Sciatic nerve (tissue), 2 donors: ENCODE data around the gene DIDO1. TPM values are rescaled to one million over a fixed set of nuclear protein-coding genes. Genes with fewer than 3 reads are reported as not detected.
"Not testable (repeated sequence)": the region's sequence is repeated elsewhere in the genome, so short reads cannot be mapped to it uniquely, and the experiment has no call there.

Experiments used
- ATAC-seq: fragments of 200-7000 bp; cut with Tn5 transposase; one replicate; pipeline ENCODE4 v1.9.1; 2020; ENCODE audit warnings: mild to moderate bottlenecking, moderate library complexity
- DNase-seq: peaks from one replicate; pipeline ENCODE4 v3.0.0-alpha.2; 2020; ENCODE audit warnings: low spot score
- intact Hi-C: fragments of 100-400 bp; cut with DNase I; formaldehyde crosslinking; loops from one replicate; pipeline ENCODE4 v1.14.2; 2022
- total RNA-seq: library from RNA; stranded (reverse); fragmentation: NEBNext Ultra II Directional; extraction: Animal tissue kit (Norgen Biotek cat#: 25700); gene quantifications from one replicate; pipeline ENCODE4 v1.2.1, GENCODE V29; 2021
- donor health status: DM: no; HTN: no; CAD: no.
- donor health status: DM: no; HTN: no; CAD: no.

Gene DIDO1
- total RNA-seq, 1 donor from 2014 or later: 60.9 TPM

DNA sequence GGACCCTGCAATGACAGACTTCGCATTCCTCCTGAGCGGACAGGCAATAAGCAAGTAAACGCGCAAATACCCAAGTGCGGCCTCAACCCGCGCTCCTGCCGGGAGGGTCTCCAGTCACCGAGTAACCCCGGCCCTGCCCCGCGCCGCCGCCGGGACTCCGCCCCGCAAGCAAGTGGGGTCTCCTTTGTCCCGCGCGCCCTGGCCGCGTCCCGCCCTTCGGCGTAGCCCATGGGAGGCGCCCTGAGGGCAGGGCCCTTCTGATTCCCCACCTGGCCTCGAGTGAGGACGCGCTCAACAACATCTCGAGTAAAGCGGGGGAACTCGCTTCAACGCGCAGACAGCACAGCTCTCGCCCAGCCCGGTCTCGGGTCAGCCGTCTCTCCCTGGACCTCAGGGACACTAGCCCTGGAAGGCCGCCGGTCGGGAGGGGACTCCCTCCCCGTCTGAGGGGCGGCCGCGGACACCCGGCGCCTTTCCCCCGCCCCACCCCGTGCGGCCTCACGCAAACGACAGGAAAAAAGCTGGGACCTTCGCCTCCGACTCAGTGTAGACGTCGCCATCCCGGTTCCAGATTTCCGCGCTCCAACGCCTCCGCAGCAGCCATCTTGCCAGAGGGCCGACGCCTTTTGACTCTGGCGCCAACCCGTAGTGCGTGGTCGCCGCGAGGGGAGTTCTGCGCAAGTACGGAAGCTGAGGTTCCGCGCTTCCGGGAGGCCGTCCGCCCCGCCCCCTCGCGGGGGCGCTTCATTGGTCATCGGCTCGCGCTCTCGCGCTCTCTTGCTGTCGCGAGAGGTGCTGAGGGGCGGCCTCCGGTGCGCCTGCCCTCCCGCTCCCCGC, 11.2 kb upstream of the DIDO1 start:
- ATAC-seq (peak; percentile 98), DNase-seq (peak; percentile 99)
- intact Hi-C loops: no loop called here

DNA sequence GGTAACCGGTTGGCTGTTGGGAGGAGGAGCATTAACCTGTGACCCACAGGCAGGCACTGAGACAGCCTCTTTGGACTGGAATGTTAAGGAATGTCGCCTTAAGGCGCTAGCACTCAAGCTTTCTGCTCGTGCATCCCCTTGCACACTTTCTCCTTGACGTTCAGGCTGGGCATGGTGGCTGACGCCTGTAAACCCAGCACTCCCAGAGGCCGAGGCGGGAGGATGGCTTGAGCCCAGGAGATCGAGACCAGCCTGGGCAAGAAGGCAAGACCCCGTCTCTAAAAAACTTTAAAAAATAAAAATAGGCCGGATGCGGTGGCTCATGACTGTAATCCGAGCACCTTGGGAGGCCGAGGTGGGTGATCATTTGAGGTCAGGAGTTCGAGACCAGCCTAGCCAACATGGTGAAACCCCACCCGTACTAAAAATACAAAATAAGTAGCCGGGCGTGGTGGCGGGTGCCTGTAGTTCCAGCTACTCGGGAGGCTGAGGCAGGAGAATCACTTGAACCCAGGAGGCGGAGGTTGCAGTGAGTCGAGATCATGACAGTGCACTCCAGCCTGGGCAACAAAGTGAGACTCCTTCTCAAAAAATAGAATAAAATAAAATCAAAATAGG, 9.8 kb upstream of the DIDO1 start:
- DNase-seq (no peak), ATAC-seq (no peak)
- intact Hi-C loops: no loop called here

DNA sequence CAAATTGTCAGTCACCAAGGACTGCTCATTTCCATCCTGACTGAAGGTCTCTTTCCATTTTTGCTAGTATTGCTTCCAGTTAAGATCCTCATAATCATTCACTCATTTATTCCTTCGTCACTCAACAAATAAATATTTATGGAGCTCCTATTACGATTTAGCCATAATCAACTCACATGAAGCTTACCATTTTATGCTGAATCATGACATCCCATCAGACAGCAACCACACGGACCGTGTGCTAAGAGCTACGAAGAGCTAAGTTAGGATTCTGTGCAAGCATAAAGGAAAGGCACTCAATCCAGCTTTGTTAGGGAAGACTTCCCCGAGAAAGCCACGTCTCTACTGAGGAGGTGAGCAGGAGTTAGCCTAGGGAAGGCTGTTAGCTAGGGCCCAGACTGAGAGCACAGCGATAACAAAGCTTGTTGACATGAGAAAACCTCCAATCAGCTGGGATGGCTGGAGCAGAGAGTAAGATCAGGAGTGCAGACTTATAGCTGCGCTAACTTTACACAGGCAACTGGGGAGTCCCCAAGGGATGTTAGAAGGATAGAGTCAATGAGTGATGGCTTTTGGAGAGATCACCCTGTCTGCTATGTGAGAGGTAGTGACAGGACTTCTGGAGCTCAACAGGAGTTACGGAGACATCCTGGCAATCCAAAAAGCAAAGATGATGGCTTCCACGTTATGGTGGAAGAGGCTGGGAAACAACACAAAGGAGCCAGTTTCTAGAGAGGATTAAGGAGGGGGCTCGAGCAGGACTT, 9.1 kb upstream of the DIDO1 start:
- intact Hi-C loops: no loop called here
- DNase-seq (no peak), ATAC-seq (no peak)

DNA sequence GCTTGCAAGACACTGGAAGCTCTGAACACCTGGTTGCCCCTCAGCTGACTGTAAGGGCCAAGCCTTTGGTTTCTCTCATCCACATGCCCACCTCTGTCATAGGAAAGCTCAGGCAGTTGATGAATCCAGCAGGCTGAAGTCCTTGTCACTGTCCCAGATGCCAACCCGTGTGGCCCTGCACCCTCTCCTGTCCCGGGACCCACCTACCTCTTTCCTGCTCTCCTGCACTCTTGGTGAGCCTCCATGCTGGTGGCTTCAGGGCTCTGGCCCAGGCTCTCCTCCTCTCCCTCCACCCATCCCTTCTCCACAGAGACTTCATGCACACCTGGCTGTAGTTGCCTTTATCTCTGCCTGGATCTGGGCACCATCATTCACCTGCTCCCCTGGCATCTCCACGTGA, 7.7 kb upstream of the DIDO1 start:
- ATAC-seq (no peak), DNase-seq (no peak)
- intact Hi-C loops: no loop called here

DNA sequence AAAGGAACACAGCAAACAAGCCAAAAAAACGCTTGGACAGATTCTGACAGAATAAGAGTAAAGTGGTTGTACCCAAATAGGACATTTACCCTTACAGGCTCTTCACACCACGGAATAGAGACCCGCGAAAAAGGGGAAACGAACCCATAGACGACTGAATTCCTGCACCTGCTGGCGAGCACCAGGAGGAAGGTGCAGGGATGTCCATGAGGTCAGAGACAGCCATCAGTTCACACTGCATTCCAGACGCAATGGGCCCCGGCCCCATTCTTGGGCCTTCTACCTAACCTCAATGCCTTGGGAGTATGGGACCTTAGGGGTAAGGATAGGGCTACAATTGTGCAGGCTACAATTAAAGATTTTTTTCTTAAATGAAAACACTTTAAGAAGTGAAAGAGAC, 5.2 kb upstream of the DIDO1 start:
- DNase-seq (no peak), ATAC-seq (no peak)
- intact Hi-C loops: no loop called here

DNA sequence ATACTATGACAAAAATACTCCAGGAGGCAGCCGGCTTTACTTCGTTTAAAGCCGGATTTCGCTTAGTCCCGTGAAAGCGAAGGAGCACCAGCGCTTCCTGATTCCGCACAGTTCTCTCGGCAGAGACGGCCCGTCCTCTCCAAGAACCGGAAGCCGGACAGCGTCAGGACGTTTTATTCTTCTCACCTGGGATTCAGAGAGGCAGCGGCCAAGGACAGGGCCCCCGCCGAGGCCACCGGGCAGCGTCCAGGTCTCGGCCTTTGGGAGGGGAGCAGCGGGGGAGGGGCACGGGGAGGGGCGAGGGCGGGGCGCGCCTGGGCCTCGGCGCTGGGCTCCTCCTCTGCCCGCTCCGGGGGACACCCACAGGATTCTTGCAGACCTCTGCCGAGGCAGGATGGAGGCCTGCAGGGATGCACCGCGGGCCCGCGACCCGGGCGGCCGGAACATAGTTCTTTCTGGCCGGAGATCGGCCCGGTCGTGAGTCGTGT, 2.8 kb upstream of the DIDO1 start:
- intact Hi-C loops: no loop called here
- peak; percentile 79 for DNase-seq
- peak; percentile 78 for ATAC-seq

DNA sequence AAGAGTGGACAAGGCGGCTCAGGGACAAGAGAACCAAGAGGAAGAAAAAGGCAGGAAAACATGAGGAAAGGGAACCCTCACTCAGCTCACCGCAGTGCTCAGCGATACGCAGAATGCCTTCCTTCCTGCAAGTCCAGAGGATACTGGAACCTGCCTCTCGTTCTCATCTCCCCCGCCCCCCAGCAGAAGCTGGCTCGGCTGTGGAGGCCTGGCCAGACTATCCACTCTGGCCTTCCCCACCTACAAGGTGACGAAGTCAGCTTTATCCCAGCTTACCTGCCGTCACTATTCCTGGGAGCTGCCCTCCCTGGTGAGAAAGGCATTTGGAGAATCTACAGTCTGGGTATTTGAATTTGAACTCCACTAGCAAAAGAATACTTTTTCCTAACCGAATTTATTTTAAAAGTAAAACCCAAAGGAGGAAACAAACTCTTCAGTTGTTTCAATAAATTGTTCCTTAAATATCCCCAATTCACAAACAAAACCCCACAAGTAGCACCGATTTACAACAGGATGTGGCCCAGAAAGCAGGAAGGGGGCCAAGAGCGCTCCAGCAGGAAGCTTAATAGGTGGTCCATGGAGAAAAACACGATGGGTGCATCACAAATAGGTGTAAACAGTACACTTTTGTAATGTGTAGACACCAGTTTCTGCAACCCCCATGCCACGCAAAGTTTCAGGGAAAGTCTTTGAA, 2.1 kb upstream of the DIDO1 start:
- DNase-seq (no peak), ATAC-seq (no peak)
- intact Hi-C loops: no loop called here

DNA sequence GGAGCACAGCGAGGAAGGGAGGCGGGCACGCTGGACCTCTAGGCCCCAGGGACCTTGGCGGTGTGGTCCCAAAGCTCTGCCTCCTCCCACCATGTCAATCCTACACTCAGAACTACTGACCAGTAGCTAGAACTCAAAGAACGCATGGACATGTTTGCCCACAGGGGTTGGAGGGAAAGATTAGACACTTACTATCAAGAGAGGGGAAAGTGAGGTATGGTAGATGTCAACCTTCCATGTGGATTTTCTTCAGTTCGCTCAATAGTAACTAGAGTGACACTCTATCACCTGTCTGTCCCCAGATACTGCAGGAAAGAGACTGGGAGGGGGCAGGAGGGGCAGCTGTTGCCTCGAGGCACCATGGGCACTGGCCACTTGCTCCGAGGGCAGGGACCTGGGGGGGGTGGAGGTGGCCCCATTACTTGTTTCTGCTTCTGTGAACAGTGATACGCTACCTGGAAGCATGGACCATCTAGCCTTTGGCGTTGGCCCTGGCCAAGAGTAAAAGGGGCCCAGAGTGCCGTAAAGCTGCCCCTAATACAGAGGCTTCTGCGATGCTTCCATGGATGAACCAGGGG, 912 bp upstream of the DIDO1 start:
- intact Hi-C loops: no loop called here
- ATAC-seq: no peak
- no peak for DNase-seq

DNA sequence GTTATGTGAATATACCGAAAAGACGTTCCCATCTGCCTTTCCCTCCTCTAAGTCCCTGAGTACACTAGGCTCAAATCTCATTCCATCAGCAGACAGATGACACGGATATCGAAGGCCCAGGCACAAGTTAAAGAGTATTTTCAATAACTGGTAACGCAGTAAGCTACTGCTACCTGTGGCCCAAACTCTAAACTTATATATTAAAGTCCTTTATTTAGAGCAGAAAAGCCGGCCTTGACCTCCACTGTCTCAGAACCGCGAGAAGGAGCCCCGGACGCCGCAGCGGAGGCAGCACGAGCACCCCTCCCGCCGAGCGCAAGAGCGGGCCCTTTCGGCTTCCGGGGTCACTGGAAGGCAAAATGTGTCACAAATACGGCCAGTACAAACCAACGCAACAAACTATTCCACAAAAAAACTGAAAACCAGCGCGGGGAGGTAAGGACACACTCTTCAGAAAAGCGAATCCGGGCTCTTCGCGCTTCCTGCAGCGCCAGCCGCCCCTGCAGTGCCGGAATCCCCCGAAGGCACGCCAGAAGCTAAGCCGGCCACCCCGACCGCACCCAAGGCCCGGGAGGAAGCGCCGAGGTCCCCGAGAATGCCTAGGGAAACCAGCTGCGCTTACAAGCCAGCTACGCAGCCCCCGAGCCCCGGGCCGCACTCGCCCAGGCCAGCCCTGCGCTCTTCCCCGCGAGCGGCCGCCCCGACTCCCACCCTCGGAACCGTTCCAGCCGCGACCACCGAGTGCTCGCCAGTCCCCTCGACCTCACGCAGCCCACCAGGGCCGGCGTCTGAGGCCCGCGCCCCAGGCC, 681 bp downstream of the DIDO1 start:
- DNase-seq (peak; percentile 65), ATAC-seq (no peak)
- intact Hi-C loops: no loop called here

DNA sequence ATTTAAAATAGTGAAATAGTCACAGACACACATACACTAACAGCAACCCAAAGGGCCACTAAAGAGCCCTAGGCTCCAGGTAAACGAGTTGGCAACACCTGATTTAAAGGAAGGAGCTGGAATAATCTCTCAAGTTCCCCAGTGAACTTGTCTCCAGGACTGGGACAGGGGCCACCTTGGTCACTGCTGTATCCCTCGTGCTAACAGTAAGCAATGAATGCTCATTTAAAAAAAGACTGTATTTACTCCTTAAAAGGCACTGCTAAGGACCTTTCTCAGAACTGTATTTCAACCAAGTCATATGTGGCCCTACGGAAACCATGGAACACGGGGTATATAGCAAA, 1.3 kb downstream of the DIDO1 start:
- intact Hi-C loops: no loop called here
- DNase-seq (no peak), ATAC-seq (no peak)

DNA sequence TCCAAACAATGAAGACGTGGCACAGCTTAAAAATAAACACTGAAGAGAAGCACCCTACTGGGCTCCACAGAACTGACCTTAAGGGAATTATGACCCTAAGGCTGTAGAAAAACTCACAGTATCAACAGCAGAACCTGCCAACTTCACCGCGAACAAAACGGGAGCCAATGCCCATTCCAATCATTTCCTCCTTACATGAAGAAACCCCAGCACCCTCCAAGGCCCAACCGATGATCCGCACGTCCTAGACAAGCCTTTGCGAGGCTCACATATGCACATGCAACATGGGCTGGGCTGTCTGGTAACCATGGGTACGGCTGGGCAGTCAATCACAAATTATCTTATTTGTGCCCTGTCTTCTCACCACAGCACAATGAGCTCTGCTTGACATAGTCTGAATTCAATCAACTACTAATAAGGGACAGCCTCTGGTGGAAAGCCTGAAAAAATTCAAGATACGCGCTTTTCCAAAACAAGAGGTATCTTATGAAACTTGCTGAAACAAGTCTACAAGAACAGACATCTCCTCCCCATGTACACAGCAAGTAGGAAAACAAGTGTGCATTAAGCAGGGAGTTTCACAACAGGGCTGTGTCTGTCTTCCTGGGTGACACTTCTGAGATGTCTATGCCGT, 1.7 kb downstream of the DIDO1 start:
- no peak for DNase-seq
- intact Hi-C loops: no loop called here
- ATAC-seq: no peak

DNA sequence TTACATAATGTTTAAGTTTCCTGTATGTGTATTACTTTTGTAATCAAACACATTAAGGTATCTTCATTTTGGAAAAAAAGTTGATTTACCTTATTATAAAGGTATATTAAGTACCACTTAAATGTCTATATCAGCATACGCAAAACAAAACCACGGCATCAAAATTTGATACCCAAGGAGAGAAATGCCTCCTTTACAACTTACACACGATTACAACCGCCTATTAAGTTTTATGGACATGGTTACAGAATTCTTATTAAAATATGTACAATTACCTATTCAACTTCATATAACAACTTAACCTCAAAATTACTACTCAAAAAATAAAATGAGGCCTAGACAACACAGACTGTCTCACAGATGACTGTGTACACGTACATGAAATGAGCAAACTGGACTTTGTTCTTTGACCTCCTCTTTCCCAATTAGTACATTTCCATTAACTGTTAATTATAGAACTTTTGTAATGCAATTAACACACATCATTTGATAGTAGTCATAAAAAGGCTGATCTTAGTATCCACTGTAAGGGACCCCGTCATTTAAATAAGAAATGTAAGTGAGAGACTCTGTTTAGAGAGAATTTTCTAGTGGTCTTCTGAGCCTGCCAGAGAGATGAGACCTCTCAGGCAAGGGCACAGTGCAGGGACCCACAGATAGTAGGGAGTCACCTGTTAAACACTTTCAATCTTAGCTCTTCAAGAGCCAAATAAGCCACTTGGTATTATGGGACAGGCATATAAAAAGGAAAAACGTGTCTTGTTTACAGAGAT, 2.5 kb downstream of the DIDO1 start:
- ATAC-seq (no peak), DNase-seq (no peak)
- intact Hi-C loops: no loop called here

DNA sequence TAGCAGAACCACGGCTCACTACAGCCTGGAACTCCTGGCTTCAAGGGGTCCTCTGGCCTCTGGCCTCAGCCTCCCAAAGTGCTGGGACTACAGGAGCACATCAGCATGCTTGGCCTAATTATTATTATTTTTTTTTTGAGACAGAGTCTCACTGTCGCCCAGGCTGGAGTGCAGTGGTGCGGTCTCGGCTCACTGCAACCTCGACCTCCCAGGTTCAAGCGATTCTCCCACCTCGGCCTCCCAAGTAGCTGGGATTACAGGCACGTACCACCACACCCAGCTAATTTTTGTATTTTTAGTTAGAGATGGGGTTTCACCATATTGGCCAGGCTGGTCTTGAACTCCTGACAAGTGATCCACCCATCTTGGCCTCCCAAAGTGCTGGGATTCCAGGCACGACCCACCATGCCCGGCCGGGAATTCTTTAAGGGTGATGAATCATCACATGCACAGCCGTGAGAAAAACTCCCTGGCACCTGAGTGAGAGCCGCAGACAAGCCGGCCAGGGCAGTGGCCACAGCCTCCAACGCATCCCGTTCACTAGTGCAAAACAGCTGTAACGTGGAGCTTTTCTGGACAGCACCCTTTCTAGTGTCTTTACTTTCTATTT, 3.1 kb downstream of the DIDO1 start:
- ATAC-seq, intact Hi-C loops, DNase-seq: not testable (repeated sequence)

DNA sequence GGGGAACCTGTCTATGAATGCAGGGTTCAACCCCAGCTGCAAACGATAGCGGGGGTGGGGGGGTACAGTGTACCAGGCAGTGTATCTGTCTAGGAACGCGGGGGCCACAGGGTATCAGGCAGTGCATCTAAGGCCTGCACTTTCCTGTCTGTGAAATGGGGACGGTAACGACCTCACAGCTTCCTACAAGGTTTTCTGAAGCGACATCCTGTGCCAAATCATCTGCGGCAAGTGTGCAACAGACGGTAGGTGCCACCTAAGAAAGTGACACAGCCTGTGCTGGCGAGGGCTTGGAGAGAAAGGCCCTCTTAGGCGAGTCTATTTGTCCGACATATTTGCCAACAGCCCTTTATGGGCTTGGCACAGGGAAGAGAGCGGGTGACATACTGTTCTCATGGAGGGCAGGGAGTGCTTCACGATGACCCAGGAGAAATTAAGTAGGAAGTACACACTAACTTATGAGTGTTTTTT, 3.8 kb downstream of the DIDO1 start:
- intact Hi-C loops: no loop called here
- DNase-seq (no peak), ATAC-seq (no peak)

DNA sequence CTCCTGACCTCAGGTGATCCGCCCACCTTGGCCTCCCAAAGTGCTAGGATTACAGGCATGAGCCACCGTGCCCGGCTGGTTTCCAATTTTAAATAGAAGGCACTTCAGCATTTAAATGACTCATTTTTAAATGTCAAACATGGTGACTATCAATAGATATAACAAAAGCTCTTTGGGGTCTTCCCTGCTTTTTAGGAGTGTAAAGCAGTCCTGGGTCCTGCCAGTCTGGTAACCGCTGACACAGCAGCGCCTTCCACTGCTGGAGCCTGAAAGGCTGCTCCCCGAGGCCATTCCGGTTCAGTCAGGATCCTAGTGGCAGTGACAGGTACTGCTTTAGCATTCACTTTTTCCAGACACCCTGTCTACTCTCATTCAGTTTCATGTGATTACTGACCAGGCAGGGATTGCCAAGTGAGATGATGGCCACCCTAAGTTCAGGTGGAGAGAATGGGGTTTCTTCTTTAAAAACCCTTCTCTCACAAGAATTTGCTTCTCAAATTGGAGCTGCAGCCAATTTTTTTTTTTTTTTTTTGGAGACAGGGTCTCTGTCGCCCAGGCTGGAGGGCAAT, 5.1 kb downstream of the DIDO1 start:
- ATAC-seq: peak; percentile 49
- intact Hi-C loops: no loop called here

DNA sequence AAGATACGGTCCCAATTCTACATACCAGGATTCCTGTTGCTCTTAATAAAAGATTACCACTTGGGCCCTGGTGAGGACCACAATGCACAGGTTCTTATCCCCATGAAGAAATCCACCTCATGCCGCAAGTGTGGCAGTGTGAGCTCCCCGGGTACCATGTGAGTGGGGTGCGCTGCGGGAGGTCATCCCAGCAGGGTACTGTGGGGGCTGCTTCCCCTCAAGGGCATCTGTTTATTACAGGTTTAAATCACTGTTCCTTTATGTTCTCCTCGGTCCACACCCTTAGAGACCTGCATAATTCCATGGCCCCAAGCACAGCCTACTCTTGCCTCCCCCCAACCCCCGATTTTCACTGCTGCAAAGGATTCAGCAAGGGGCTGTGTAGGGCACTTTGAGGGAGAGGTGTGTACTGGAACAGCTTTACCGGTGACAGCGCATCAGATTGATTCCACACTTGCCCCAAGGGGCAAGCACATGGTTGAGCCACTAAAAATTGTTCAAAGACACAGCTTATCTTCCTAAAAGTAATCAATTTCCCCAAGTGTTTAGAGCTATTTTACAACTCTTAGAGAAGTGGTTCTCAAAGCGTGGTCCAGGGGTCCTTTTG, 6.2 kb downstream of the DIDO1 start:
- intact Hi-C loops: no loop called here
- DNase-seq (no peak), ATAC-seq (no peak)

More for the DNA sequence above, 5.1 kb downstream of the DIDO1 start:
- DNase-seq: no peak
